Cerebellar cortex (tissue), 1 donor: ENCODE data around the gene RAD51.
A peak's percentile ranks its signal among the peaks of the same experiment; 100 is the strongest.
"Not testable (repeated sequence)": the region's sequence is repeated elsewhere in the genome, so short reads cannot be mapped to it uniquely, and the experiment has no call there.

Experiments used
- DNase-seq: peaks from one replicate; pipeline ENCODE4 v3.0.0-alpha.2; 2015; ENCODE audit warnings: low spot score

The RAD51 gene

GRCh38 chr15:40694688-40695468 lies at the start of gene RAD51:
Gene RAD51, plus strand, starts transcription at chr15:40695174. Its CDS starts 3,585 bp downstream, at chr15:40698759.
- DNase-seq = peak; percentile 91

- DNase-seq = no peak
Measured at GRCh38 chr15:40647523-40647922, 47.5 kb upstream of the RAD51 start.

DNA sequence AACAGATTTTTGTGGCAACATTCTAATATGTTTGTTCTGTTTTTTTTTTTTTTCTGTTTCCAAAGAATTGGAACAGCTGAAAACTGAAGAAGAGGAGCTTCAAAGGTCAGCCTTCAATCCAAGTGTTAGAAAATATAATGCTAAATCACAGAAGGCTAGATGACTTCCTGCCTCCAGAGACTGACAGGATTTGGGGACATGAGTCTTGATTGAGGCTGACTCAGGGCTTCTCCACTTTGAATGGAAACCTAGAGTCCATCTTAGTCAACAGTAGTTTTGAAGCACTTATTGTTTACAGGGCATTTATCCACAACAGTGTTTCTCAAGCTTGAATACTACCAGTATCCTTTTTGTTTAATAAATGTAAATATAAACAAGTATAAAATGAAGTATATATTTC lies 44.5 kb upstream of the RAD51 start:
- no peak for DNase-seq

DNA sequence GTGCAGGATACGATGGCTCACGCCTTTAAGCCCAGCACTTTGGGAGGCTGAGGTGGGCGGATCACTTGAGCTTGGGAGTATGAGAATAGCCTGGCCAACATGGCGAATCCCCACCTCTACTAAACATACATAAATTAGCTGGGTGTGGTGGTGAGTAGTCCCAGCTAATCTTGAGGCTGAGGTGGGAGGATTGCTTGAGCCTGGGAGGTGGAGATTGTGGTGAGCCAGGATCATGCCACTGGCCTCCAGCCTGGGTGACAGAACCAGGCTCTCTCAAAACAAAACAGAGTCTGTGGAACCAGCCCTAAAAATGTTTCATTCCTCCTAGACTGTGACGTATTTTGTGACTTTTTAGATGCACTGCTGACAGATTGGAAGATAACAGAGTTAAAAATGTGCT lies 34.3 kb upstream of the RAD51 start:
- no peak for DNase-seq

- no peak for DNase-seq
Measured at GRCh38 chr15:40664909-40665308, 30.1 kb upstream of the RAD51 start.

DNA sequence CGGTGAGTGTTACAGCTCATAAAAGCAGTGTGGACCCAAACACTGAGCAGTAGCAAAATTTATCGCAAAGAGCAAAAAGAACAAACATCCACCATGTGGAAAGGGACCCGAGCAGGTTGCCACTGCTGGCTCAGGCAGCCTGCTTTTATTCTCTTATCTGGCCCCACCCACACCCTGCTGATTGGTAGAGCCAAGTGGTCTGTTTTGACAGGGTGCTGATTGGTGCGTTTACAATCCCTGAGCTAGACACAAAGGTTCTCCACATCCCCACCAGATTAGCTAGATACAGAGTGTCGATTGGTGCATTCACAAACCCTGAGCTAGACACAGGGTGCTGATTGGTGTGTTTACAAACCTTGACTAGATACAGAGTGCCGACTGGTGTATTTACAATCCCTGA lies 18.7 kb upstream of the RAD51 start:
- not testable (repeated sequence) for DNase-seq

DNA sequence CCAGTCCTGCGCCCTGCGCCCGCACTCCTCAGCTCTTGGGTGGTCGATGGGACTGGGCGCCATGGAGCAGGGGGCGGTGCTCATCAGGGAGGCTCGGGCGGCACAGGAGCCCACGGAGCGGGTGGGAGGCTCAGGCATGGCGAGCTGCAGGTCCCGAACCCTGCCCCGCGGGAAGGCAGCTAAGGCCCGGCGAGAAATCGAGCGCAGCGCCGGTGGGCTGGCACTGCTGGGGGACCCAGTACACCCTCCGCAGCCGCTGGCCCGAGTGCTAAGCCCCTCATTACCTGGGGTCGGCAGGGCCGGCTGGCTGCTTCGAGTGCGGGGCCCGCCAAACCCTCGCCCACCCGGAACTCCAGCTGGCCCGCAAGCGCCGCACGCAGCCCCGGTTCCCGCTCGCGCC lies 18.1 kb upstream of the RAD51 start:
- not testable (repeated sequence) for DNase-seq

- no peak for DNase-seq
Measured at GRCh38 chr15:40680151-40680550, 14.8 kb upstream of the RAD51 start.

DNA sequence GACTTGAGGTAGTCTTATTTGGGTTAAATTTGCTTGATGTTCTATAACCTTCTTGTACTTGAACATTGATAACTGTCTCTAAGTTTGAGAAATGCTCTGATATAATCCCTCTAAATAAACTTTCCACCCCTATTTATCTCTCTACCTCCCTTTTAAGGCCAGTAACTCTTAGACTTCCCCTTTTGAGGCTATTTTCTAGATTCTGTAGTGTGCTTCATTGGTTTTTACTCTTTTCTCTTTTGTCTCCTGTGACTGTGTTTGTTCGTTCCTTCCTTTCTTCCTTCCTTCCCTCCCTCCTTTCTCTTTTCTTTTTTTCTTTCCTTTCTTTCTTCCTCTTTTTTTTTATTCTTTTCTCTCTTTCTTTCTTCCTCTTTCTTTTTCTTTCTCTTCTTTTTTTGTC lies 14.0 kb upstream of the RAD51 start:
- not testable (repeated sequence) for DNase-seq

DNA sequence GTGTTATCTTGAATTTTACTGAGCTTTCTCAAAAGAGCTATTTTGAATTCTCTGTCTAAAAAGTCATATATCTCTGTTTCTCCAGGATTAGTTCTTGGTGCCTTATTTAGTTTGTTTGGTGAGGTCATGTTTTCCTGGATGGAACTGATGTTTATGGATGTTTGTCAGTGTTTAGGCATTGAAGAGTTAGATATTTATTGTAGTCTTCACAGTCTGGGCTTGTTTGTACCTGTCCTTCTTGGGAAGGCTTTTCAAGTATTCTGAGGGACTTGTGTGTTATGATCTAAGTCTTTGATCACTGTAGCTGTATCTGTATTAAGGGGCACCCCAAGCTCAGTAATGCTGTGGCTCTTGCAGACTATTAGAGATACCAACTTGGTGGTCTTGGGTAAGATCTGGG lies 10.6 kb upstream of the RAD51 start:
- no peak for DNase-seq

GRCh38 chr15:40685376-40685775 lies 9.6 kb upstream of the RAD51 start:
- no peak for DNase-seq

GRCh38 chr15:40688932-40689799 lies 5.8 kb upstream of the RAD51 start:
- DNase-seq = no peak

DNA sequence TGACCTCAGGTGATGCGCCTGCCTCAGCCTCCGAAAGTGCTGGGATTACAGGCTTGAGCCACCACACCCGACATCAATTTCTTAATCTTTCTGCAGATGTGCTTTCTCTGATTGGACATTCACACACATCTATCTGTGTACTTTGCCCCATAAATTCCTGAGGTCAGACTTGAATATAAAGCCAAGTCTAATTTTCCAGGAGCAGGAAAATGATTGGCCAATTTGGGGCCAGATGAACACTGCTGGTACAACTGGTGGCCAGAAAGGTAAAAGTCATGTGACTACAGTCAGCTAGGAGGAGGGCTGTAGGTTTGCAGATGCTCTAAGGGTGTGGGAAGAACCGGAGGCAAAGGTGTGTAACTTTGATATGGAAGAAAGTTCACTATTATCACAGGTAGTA lies 3.2 kb upstream of the RAD51 start:
- no peak for DNase-seq

DNA sequence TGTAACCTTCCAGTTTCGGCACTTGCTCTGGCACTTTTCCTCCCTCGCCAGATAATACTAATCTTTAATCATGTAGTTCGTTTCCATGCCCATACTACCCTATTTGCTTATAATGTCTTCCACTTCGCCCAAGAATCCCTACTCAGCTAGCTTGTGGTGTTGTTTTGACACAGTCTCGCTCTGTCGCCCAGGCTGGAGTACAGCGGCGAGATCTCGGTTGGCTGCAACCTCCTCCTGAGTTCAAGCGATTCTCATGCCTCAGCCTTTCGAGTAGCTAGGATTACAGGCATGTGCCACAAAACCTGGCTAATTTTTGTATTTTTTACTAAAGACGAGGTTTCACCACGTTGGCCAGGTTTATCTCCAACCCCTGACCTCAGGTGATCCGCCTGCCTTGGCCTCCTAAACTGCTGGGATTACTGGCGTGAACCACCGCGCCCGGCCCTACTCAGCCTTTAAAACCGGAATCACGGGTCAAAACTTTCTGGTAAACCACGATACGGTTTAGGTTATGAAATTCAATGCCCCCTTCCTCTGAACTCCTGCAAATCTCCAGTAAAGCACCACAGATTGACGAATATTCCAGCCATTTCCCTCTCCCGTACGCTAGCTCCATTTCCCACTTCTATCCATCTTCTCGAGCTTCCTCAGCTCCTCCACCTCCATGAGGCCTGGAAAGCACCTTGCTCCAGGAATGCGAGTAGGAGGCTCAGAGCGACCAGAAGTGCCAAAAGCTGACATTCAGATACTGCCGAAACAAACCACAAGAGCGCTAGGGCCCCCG lies 878 bp upstream of the RAD51 start:
- no peak for DNase-seq

GRCh38 chr15:40695469-40695890 lies 506 bp downstream of the RAD51 start:
- DNase-seq = no peak

GRCh38 chr15:40696228-40696627 lies 1.3 kb downstream of the RAD51 start:
- no peak for DNase-seq

DNA sequence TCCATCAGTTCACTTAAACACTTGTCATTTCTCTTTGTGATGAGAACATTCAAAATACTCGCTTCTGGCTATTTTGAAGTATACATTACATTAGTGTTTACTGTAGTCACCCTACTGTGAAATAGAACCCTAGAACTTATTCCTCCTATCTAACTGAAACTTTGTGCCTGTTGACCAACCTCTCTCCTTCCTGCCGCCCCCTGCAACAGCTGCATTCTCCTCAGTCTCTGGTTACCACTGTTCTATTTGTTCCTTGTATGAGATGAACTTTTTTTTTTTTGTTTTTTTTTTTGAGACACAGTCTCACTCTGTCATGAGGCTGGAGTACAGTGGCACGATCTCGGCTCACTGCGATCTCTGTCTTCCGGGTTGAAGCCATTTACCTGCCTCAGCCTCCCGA lies 2.9 kb downstream of the RAD51 start:
- no peak for DNase-seq

GRCh38 chr15:40702077-40702476 lies 7.1 kb downstream of the RAD51 start:
- peak; percentile 28 for DNase-seq

DNA sequence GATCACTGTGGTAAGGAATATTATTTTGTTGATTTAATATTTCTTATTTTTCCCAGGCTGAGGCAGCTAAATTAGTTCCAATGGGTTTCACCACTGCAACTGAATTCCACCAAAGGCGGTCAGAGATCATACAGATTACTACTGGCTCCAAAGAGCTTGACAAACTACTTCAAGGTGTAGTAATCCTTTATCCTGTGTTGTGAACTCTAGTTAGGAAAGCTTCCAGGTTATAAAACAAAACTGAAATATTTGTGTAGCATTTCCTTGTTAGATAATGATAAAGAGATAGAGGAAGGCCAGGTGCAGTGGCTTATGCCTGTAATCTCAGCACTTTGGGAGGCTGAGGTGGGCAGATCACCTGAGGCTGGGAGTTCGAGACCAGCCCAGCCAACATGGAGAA lies 11.1 kb downstream of the RAD51 start:
- DNase-seq = no peak

GRCh38 chr15:40714144-40714543 lies 19.2 kb downstream of the RAD51 start:
- no peak for DNase-seq

DNA sequence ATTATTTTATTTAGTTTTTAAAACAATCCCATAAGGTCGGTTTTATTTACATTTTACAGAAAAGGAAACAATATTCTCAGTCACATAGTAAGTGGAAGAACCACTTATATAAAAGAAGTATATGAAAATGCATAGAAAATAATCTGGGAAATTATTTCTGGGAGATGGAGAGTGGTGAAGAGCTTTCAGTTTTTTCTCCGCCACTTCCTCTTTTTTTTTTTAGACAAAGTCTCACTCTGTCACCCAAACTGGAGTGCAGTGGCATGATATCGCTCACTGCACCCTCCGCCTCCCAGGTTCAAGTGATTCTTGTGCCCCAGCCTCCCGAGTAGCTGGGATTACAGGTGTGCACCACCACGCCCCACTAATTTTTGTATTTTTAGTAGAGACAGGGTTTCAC lies 21.2 kb downstream of the RAD51 start:
- DNase-seq = no peak

DNA sequence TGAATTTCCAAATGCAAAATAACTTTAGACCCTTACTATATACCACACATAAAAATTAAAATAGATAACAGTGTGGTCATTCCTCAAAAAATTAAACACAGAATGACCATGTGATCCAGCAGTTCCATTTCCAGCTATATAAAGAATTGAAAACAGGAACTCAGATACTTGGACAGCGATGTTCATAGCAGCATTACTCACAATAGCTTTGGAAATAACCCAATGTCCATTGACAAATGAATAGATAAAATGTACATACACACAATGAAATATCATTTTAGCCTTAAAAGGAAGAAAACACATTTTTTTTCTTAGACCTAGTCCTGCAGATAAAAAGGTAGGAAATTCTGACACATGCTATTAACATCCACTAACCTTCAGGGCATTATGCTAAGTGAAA lies 26.7 kb downstream of the RAD51 start:
- DNase-seq = no peak
